ENCODE measurements around the gene GBP5.

DNA sequence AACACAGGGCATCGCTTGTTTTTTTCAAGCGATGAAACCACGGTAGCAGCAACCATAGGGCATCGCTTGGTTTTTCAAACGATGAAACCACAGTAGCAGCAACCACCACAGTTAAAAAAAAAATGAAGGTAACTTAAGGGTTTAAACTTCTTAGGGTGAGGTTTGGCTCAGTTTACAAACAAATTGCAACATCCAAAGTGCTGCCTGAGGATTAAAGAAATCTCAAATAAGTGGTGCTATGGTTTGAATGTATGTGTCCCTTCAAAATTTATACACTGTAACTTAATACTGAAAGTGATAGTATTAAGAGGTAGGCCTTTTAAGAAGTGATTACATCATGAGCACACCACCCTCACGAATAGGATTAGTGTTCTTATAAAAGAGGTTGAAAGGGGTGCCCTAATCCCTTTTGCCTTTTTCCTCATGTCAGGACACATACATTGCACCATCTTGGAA lies 6.4 kb upstream of the GBP5 start:
- no peak for TF ChIP-seq CTCF (IDR thresholded peaks at IDR 0.05; ENCODE audit: low read depth, low read length)
- TF ChIP-seq POLR2A (IDR thresholded peaks at IDR 0.05; ENCODE audit: extremely low read depth, insufficient read length): no peak
- no peak for TF ChIP-seq MAX (IDR thresholded peaks at IDR 0.05; ENCODE audit: low read depth, low read length)

Measured in NB4 (cell line).